ENCODE data around the gene WSCD2.

DNA sequence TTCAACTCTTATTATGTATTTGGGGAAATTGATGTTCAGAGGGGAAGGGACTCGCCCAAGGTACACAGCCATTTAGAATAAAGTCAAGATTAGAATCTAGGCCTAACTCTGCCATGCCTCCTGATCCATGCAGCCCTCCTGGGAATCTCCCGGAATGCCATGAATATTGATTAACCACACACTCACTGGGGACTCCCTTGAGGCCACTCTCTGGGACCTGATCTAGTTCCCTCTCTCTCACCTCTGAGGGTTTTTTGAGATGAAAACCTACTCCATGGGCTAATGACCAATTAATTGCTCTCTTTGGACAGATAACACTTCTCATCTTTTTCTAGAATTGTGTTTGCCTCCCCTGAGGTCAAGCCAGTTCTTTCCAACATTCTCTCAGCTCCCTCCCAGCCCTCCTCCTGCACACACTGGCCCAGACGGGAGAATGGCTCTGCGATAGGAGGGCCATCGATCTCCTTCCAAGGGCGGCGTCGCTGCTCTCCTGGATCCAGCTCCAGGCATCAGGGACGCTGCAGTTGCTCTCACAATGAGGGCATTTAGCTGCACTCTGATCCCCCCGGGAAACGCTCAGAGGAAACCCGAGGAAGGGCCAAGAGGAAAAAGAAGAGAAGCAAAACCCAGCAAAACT is 22.6 kb downstream of the WSCD2 start:
- TF ChIP-seq, protein P1, sequence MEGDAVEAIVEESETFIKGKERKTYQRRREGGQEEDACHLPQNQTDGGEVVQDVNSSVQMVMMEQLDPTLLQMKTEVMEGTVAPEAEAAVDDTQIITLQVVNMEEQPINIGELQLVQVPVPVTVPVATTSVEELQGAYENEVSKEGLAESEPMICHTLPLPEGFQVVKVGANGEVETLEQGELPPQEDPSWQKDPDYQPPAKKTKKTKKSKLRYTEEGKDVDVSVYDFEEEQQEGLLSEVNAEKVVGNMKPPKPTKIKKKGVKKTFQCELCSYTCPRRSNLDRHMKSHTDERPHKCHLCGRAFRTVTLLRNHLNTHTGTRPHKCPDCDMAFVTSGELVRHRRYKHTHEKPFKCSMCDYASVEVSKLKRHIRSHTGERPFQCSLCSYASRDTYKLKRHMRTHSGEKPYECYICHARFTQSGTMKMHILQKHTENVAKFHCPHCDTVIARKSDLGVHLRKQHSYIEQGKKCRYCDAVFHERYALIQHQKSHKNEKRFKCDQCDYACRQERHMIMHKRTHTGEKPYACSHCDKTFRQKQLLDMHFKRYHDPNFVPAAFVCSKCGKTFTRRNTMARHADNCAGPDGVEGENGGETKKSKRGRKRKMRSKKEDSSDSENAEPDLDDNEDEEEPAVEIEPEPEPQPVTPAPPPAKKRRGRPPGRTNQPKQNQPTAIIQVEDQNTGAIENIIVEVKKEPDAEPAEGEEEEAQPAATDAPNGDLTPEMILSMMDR (IDR thresholded peaks at IDR 0.05) = no peak
- no peak for TF ChIP-seq POLR2A (IDR thresholded peaks at IDR 0.05)
